NCI-H1105 treated with DMSO at 0.1 percent for 48 hours (cell line): ENCODE measurements around the gene TBP.
"Not testable (repeated sequence)": the region's sequence is repeated elsewhere in the genome, so short reads cannot be mapped to it uniquely, and the experiment has no call there.

Experiments used
- DNase-seq: peaks from one replicate; lab custom pipeline; 2025; lab: John Stamatoyannopoulos, UW

The TBP gene

GRCh38 chr6:170605574-170606259, 51.5 kb downstream of the TBP start:
- DNase-seq, result no peak

GRCh38 chr6:170609225-170609624, 55.1 kb downstream of the TBP start:
- not testable (repeated sequence) for DNase-seq

- not testable (repeated sequence) for DNase-seq
Measured at GRCh38 chr6:170612256-170612804, 58.2 kb downstream of the TBP start.

- not testable (repeated sequence) for DNase-seq
Measured at GRCh38 chr6:170616020-170616554, 61.9 kb downstream of the TBP start.
